ENCODE data around the gene MICAL3.

The MICAL3 gene

DNA sequence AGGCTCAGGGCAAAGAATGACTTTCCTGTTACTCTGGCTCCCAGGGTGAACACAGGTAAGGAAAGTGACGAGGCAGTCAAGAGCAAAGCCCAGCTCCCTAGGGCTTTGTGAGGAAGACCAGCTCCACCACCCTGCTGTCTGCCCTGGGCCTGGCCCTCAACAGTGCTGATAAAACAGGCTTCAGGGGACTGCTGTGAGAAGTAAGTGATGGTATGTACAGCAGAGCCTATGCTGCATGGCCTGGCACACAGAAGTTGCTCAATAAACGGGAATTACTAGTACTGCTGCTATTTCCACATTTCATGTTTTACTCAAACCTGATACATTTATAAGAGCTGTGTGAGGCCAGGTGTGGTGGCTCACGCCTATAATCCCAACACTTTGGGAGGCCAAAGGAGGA, 50.3 kb downstream of the MICAL3 start:
- TF ChIP-seq, protein P1, sequence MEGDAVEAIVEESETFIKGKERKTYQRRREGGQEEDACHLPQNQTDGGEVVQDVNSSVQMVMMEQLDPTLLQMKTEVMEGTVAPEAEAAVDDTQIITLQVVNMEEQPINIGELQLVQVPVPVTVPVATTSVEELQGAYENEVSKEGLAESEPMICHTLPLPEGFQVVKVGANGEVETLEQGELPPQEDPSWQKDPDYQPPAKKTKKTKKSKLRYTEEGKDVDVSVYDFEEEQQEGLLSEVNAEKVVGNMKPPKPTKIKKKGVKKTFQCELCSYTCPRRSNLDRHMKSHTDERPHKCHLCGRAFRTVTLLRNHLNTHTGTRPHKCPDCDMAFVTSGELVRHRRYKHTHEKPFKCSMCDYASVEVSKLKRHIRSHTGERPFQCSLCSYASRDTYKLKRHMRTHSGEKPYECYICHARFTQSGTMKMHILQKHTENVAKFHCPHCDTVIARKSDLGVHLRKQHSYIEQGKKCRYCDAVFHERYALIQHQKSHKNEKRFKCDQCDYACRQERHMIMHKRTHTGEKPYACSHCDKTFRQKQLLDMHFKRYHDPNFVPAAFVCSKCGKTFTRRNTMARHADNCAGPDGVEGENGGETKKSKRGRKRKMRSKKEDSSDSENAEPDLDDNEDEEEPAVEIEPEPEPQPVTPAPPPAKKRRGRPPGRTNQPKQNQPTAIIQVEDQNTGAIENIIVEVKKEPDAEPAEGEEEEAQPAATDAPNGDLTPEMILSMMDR (conservative IDR thresholded peaks at IDR 0.05; ENCODE audit: low read length) = no peak
- H3K4me3 ChIP-seq (ENCODE audit: low read length) = no peak overlapping the region
- DNase-seq (ENCODE audit: low read depth) = peak; percentile 54

DNA sequence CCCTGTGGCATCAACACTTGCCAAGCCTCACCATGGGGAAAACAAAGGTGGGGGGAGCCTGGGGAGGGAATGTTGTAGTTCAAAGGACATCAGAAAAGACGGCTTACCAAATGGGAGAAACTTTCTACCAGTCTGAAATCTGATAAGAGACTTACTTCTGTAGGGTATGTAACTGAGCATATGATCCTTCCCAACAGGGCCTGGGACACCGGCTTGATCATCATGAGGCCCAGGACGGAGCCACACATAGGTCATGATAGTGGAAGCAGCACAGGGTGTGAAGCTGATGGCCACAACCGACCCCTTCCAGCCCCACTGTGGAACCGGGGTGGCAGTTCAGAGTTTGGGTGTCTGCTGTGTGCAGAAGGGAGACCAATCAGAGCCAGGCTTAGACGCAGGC, 51.1 kb downstream of the MICAL3 start:
- TF ChIP-seq, protein P1 (conservative IDR thresholded peaks at IDR 0.05; ENCODE audit: low read length) = no peak
- DNase-seq (ENCODE audit: low read depth) = no peak
- no peak overlapping the region for H3K4me3 ChIP-seq (ENCODE audit: low read length)

DNA sequence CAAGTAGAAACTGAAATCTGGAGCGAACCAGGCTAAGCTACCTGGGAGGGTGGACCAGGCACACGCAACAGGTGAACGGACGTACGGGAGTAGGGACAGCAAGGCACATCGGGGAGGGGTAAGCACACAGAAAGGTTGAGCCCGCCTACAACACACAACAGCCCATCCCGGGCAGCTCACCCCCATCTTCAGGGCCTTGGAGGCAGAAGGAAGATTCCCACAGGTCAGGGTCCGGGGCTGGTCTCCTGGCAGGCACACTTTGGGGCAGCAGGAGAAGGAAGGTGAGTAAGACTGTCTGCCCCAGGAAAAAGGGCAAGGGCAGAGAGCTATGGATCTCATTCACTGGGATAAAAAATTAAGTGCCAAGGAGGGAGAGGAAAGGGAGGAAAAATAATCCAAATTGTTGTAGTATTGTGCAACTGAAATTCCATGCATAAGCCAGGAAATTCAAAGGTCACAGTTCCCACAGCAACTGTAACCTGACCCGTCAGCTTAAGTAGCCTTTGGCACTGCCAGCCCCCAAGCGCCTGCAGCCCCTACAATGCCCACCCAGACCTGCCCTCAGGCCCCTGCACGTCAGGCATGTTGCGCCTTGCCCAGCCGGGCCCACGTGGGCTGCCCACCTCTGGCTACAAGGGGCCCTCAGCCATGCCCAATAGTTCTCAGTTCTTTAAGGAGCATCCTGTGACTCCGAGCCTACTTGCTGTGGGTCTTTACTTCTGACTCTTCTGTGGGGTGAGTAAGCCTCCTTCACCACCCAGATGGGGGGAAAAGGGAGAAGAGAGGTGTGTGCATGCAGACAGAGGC, 51.8 kb downstream of the MICAL3 start:
- H3K4me3 ChIP-seq (ENCODE audit: low read length) = peak overlapping the region; percentile 26; the same call in 1 of the 2 replicates
- peak; percentile 89 for DNase-seq (ENCODE audit: low read depth)
- TF ChIP-seq, protein P1 (conservative IDR thresholded peaks at IDR 0.05; ENCODE audit: low read length) = no peak

DNA sequence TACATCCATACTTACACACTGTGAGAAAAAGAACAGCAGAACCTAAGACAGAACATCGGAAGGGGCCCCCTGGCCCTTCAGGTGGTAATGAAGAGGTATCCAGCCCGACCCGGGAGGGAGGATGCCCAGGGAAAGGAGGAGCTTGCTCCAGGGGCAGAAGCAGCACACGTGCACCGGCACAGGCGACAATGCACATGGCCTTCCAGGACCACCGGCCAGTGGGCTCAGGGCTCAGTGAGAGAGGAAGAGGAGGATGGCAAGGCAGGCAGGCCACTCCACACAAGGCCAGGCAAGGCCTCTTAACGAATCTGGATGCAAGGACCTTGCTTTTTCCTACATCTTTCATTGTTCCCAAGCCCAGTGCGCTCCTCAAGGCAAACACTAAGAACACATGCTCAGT, 52.6 kb downstream of the MICAL3 start:
- no peak overlapping the region for H3K4me3 ChIP-seq (ENCODE audit: low read length)
- TF ChIP-seq, protein P1 (conservative IDR thresholded peaks at IDR 0.05; ENCODE audit: low read length) = no peak
- no peak for DNase-seq (ENCODE audit: low read depth)

DNA sequence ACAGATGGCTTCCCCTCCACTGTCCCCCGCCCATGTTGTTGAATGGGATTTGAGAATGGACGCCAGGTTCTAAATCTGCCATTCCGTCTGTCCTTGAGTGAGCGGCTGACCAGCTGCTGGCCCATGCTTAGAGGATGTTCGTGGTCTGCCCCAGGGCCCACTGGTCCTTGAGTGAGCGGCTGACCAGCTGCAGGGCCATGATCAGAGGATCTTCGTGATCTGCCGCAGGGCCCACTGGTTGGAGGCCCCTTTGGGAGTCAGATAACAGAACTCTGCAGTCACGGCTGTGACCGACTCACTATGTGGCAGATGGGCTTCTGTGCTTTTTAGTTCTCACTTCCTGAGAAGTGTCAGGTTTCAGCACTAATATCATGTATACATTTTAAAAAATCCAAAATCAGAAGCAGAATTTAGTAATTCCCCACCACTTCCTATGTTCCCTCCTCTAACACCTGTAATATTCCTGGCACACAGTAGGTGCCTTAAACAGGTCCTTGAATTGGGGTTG, 54.1 kb downstream of the MICAL3 start:
- TF ChIP-seq, protein P1 (conservative IDR thresholded peaks at IDR 0.05; ENCODE audit: low read length) = no peak
- no peak overlapping the region for H3K4me3 ChIP-seq (ENCODE audit: low read length)
- no peak for DNase-seq (ENCODE audit: low read depth)

DNA sequence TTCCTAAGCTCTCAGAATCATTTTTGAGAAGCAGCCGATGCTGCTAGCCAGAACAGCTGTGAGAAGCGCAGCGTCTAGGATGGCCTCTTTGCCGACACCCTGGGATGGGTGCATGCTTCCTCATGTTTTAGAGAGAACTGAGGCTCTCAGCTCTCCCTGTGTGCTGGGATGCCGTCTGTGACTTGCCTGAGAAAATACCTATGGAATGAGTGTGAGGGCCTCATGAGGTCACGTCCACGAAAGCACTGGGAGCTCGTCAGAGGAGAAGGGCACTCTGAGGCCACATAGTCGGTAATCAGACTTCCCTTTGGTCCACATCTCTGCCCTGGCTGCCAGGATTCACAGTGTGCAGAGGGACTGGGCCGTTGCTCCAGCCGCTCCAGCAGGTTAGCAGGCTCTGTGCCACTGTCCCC, 54.7 kb downstream of the MICAL3 start:
- TF ChIP-seq, protein P1 (conservative IDR thresholded peaks at IDR 0.05; ENCODE audit: low read length) = no peak
- no peak overlapping the region for H3K4me3 ChIP-seq (ENCODE audit: low read length)
- peak; percentile 90 for DNase-seq (ENCODE audit: low read depth)

DNA sequence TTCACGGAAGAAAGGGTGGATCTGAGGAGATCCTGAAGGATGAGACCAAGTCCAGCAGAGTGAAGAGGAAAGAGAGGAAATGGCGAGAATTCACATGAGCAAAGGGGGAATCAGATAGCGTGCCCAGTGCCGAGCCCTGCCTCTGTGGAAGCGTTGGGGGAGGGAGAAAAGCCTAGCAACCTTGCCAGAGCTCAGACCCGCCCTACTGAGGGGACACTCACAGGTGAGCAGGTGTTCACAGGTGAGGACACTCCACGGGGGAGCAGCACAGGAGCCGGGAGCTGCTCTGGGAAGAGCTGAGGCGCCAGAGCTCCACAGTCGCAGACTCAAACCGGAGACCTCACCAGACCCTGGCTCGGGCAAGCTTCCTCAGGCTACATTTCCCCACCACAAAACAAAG, 56.2 kb downstream of the MICAL3 start:
- TF ChIP-seq, protein P1 (conservative IDR thresholded peaks at IDR 0.05; ENCODE audit: low read length) = no peak
- no peak overlapping the region for H3K4me3 ChIP-seq (ENCODE audit: low read length)
- DNase-seq (ENCODE audit: low read depth) = no peak
